OCI-LY7 (cell line): ENCODE data around the gene LHX3. TPM values are rescaled to one million over a fixed set of nuclear protein-coding genes. Genes with fewer than 3 reads are reported as not detected.
"Not testable (repeated sequence)": the region's sequence is repeated elsewhere in the genome, so short reads cannot be mapped to it uniquely, and the experiment has no call there.

ENCODE experiments used
- BruUV-seq: library from RNA; stranded (reverse); fragments of 400-500 nt; replicated peaks from 2 replicates; lab custom pipeline; 2021; lab: Mats Ljungman, UMichigan
- CTCF ChIA-PET: fragments of 300-600 bp; sonication (Branson Sonifier 250); formaldehyde crosslinking; loops from one replicate; lab custom pipeline; 2022; ENCODE audit warnings: antibody characterized with exemption; ENCODE audit not compliant: unreplicated experiment; lab: Charles Lee
- POLR2A ChIA-PET: fragments of 300-600 bp; sonication (Branson Sonifier 250); formaldehyde crosslinking; loops from one replicate; lab custom pipeline; 2022; ENCODE audit warnings: antibody characterized with exemption; lab: Charles Lee
- DNase-seq: peaks from one replicate; pipeline ENCODE4 v3.0.0-alpha.2; 2015; ENCODE audit warnings: low spot score
- H2AFZ ChIP-seq: fragments of 200-600 bp; sonication (generic), shearing (Covaris generic); 2 replicates; pipeline ENCODE4 v1.6.1; 2014; ENCODE audit warnings: mild to moderate bottlenecking, antibody characterized with exemption, low read length, moderate library complexity
- H3K27ac ChIP-seq: fragments of 200-600 bp; sonication (generic); 2 replicates; pipeline ENCODE4 v1.5.1; 2014; ENCODE audit warnings: mixed run types, low read depth, mild to moderate bottlenecking, moderate library complexity, low read length, inconsistent platforms; ENCODE audit not compliant: poor library complexity, severe bottlenecking
- H3K36me3 ChIP-seq: fragments of 200-600 bp; sonication (generic); 2 replicates; pipeline ENCODE4 v1.6.1; 2014; ENCODE audit warnings: mild to moderate bottlenecking, antibody characterized with exemption, low read length, moderate library complexity, mixed read lengths; ENCODE audit not compliant: insufficient read depth
- H3K4me1 ChIP-seq: fragments of 200-600 bp; sonication (generic); 2 replicates; pipeline ENCODE4 v1.5.1; 2014; ENCODE audit warnings: mild to moderate bottlenecking, low read length; ENCODE audit not compliant: insufficient read depth, poor library complexity, severe bottlenecking
- H3K4me2 ChIP-seq: fragments of 200-600 bp; sonication (generic); 2 replicates; pipeline ENCODE4 v1.6.1; 2014; ENCODE audit warnings: mild to moderate bottlenecking, low read length
- H3K4me3 ChIP-seq: fragments of 200-600 bp; sonication (generic); 2 replicates; pipeline ENCODE4 v1.5.1; 2014; ENCODE audit warnings: mild to moderate bottlenecking, low read depth, low read length; ENCODE audit not compliant: poor library complexity, severe bottlenecking
- H3K79me2 ChIP-seq: fragments of 200-600 bp; sonication (generic); 2 replicates; pipeline ENCODE4 v1.6.1; 2016; ENCODE audit warnings: low read depth, mild to moderate bottlenecking, low read length, moderate library complexity, mixed read lengths; ENCODE audit not compliant: insufficient read depth
- H3K9me2 ChIP-seq: fragments of 200-600 bp; sonication (generic); 2 replicates; pipeline ENCODE4 v1.6.1; 2016; ENCODE audit warnings: mild to moderate bottlenecking, low read length, mixed read lengths; ENCODE audit not compliant: insufficient read depth
- H3K9me3 ChIP-seq: fragments of 200-600 bp; sonication (generic); 2 replicates; pipeline ENCODE4 v1.6.1; 2014; ENCODE audit warnings: mild to moderate bottlenecking, mixed run types, low read length, mixed read lengths
- H4K20me1 ChIP-seq: fragments of 200-600 bp; sonication (generic); 2 replicates; pipeline ENCODE4 v1.6.1; 2014; ENCODE audit warnings: mild to moderate bottlenecking, antibody characterized with exemption, low read length, moderate library complexity, mixed read lengths; ENCODE audit not compliant: insufficient read depth
- CTCF ChIP-seq: fragments of 200-600 bp; sonication (generic); conservative IDR thresholded peaks from 2 replicates; pipeline ENCODE4 v1.5.1; 2014; ENCODE audit warnings: mild to moderate bottlenecking, antibody characterized with exemption, low read length, moderate library complexity, mixed read lengths
- EZH2phosphoT487 ChIP-seq: fragments of 200-600 bp; sonication (generic); IDR thresholded peaks from 2 replicates; pipeline ENCODE4 v1.6.1; 2018; ENCODE audit warnings: low read depth, borderline replicate concordance, mild to moderate bottlenecking, mixed run types, antibody characterized with exemption, low read length, moderate library complexity, mixed read lengths
- intact Hi-C: fragments of 100-400 bp; cut with micrococcal nuclease; formaldehyde crosslinking; loops from one replicate; pipeline ENCODE4 v1.10.0; 2022; ENCODE audit not compliant: unreplicated experiment
- total RNA-seq, 2 experiments: library from RNA; depleted of rRNA in 1 of 2; stranded (reverse); fragments of >200 nt in 1 of 2; shearing (Covaris generic) in 1 of 2; gene quantifications; 2 replicates each; pipeline ENCODE4 v1.2.3, GENCODE V29; 2014 to 2022

LHX3 gene
- total RNA-seq, 2 experiments from 2014 or later: 0.15 TPM; not detected in 1

DNA sequence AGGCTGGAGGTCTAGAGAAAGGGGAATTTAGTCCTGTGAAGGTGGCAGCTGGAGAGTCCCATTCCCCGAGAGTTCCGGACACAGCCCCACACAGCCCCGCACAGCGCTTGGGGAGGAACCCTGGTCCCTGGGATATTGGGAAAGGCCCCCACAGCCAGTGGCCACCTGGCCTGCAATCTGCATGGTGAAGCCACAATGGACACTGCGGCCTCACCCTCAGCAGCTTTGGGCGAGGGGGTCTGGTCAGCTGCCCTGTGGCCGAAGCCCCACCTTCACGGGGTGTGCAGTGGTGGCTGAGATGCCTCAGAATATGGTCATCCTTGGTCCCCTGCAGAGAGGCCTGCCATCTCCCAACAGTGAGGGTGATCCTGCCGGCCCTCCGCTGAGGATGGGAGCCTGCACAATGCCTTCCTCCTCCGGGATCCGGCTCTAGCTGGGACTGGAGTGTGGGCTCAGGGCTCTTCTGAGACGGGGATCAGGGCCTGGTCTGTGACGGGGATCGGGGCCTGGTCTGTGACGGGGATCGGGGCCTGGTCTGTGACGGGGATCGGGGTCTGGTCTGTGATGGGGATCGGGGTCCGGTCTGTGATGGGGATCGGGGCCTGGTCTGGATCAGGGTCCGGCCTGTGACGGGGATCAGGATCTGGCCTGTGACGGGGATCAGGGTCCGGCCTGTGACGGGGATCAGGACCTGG, 52.9 kb downstream of the LHX3 start:
- BruUV-seq: no TSS peak
- H3K4me1 ChIP-seq: no peaks in the 10 kb centered on the region
- no peaks in the 10 kb centered on the region for H3K79me2 ChIP-seq
- ChIA-PET CTCF (interaction anchor here (0.6 kb wide), 1 partner anchor 134 kb away, joined by 3 read pairs; no protein-coding TSS in a partner anchor), POLR2A (no interaction called here)
- H4K20me1 ChIP-seq: no peaks in the 10 kb centered on the region
- H3K36me3 ChIP-seq: no peaks in the 10 kb centered on the region
- H3K9me3 ChIP-seq: no peaks in the 10 kb centered on the region
- no peak for DNase-seq
- H3K9me2 ChIP-seq: no peaks in the 10 kb centered on the region
- no peak overlapping the region for H3K27ac ChIP-seq
- intact Hi-C loops: no loop called here
- H3K4me2 ChIP-seq: no peak overlapping the region
- no peak overlapping the region for H2AFZ ChIP-seq
- no peak for TF ChIP-seq EZH2phosphoT487
- no peak for TF ChIP-seq CTCF
- no peak overlapping the region for H3K4me3 ChIP-seq

GRCh38 chr9:136151214-136151804, 53.6 kb downstream of the LHX3 start:
- H3K4me2 ChIP-seq: no peak overlapping the region
- POLR2A ChIA-PET: no interaction called here
- DNase-seq: no peak
- no peaks in the 10 kb centered on the region for H4K20me1 ChIP-seq
- H3K36me3 ChIP-seq: no peaks in the 10 kb centered on the region
- no peaks in the 10 kb centered on the region for H3K9me3 ChIP-seq
- intact Hi-C loops: no loop called here
- H3K79me2 ChIP-seq: no peaks in the 10 kb centered on the region
- no peak overlapping the region for H3K27ac ChIP-seq
- no peaks in the 10 kb centered on the region for H3K4me1 ChIP-seq
- no peak overlapping the region for H2AFZ ChIP-seq
- CTCF ChIA-PET: no interaction called here
- no peaks in the 10 kb centered on the region for H3K9me2 ChIP-seq
- BruUV-seq: no TSS peak
- no peak overlapping the region for H3K4me3 ChIP-seq
- TF ChIP-seq EZH2phosphoT487 (no peak), CTCF (no peak)

DNA sequence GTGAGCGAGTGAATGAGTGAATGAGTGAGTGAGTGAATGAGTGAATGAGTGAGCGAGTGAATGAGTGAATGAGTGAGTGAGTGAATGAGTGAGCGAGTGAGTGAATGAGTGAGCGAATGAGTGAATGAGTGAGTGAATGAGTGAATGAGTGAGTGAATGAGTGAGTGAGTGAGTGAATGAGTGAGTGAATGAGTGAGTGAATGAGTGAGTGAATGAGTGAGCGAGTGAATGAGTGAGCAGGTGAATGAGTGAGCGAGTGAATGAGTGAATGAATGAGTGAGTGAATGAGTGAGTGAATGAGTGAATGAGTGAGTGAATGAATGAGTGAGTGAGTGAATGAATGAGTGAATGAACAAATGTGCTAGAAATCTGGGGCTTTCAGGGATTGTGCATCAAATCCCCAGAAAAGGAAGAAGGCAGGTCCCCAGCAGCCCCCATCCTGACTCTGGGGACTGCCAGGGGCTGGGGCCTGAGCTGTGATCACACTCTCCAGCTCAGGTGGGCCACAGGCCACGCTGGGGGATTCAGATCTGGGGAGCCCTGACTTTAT, 54.2 kb downstream of the LHX3 start:
- DNase-seq, CTCF ChIA-PET, H3K9me2 ChIP-seq, intact Hi-C loops, H4K20me1 ChIP-seq, H3K27ac ChIP-seq, H3K4me3 ChIP-seq, H3K4me2 ChIP-seq, H2AFZ ChIP-seq, H3K4me1 ChIP-seq, BruUV-seq, POLR2A ChIA-PET, H3K79me2 ChIP-seq, H3K36me3 ChIP-seq, H3K9me3 ChIP-seq: not testable (repeated sequence)
